HepG2 (cell line): Measurements from ENCODE around the gene TAS1R1. TPM values are rescaled to one million over a fixed set of nuclear protein-coding genes. Genes with fewer than 3 reads are reported as not detected.

Experiments used
- ATF7 ChIP-seq, 2 experiments: fragments of 450-650 bp in 1 of 2; sonication (generic) in 1 of 2; formaldehyde crosslinking in 1 of 2; IDR thresholded peaks; 2 replicates each; pipeline versions ENCODE4 v1.4.0 to v1.6.1; 2016 to 2020; ENCODE audit warnings: antibody characterized with exemption in 1 of 2, mild to moderate bottlenecking in 1 of 2, missing genetic modification reagents in 1 of 2
- ETV6 ChIP-seq: sonication (generic); formaldehyde crosslinking; conservative IDR thresholded peaks from 2 replicates; pipeline ENCODE4 v1.4.0; 2020; ENCODE audit warnings: missing genetic modification reagents
- GLI4 ChIP-seq: sonication (generic); formaldehyde crosslinking; IDR thresholded peaks from 2 replicates; pipeline ENCODE4 v1.5.1; 2020; ENCODE audit warnings: missing genetic modification reagents, mild to moderate bottlenecking, moderate library complexity, borderline replicate concordance
- GRHL1 ChIP-seq: sonication (generic); formaldehyde crosslinking; conservative IDR thresholded peaks from 2 replicates; pipeline ENCODE4 v1.8.0; 2022; ENCODE audit warnings: missing genetic modification reagents
- IKZF5 ChIP-seq: IDR thresholded peaks from 2 replicates; pipeline ENCODE4 v1.6.1; 2018; ENCODE audit warnings: missing genetic modification reagents, mild to moderate bottlenecking, missing compliant biosample characterization
- IRX3 ChIP-seq: sonication (generic); formaldehyde crosslinking; IDR thresholded peaks from 2 replicates; pipeline ENCODE4 v1.8.1; 2023; ENCODE audit warnings: mild to moderate bottlenecking, low read depth, missing genetic modification reagents, borderline replicate concordance
- KDM2A ChIP-seq: sonication (generic); formaldehyde crosslinking; IDR thresholded peaks from 2 replicates; pipeline ENCODE4 v1.4.0; 2020; ENCODE audit warnings: low read depth, missing genetic modification reagents, borderline replicate concordance
- MED1 ChIP-seq: sonication (generic); formaldehyde crosslinking; IDR thresholded peaks from 2 replicates; pipeline ENCODE4 v1.4.0; 2020; ENCODE audit warnings: missing genetic modification reagents
- NFE2 ChIP-seq: sonication (generic); formaldehyde crosslinking; IDR thresholded peaks from 2 replicates; pipeline ENCODE4 v1.4.0; 2020; ENCODE audit warnings: missing genetic modification reagents
- NR1H2 ChIP-seq: sonication (generic); formaldehyde crosslinking; IDR thresholded peaks from 2 replicates; pipeline ENCODE4 v1.8.1; 2022; ENCODE audit warnings: low read depth, missing genetic modification reagents, borderline replicate concordance
- POLR2A ChIP-seq, 2 experiments: IDR thresholded peaks; 2 replicates each; pipeline ENCODE4 v1.6.1; 2011; ENCODE audit warnings: low read depth in 2 of 2, low read length in 2 of 2, mild to moderate bottlenecking in 1 of 2, moderate library complexity in 1 of 2; ENCODE audit not compliant: insufficient read depth in 1 of 2
- POLR2AphosphoS5 ChIP-seq: IDR thresholded peaks from 2 replicates; pipeline ENCODE4 v1.6.1; 2012; ENCODE audit warnings: low read depth, low read length
- RAD21 ChIP-seq: fragments of 450-650 bp; formaldehyde crosslinking; IDR thresholded peaks from 2 replicates; pipeline ENCODE4 v1.5.0; 2020; ENCODE audit warnings: mild to moderate bottlenecking
- RBFOX2 ChIP-seq: fragments of 200-400 bp; formaldehyde crosslinking; IDR thresholded peaks from 2 replicates; pipeline ENCODE4 v1.6.1; 2017; ENCODE audit warnings: low read depth, mild to moderate bottlenecking, low read length
- SMARCC2 ChIP-seq: fragments of 450-650 bp; IDR thresholded peaks from 2 replicates; pipeline ENCODE4 v1.6.1; 2017; ENCODE audit warnings: antibody characterized with exemption, mild to moderate bottlenecking
- SRSF9 ChIP-seq: fragments of 200-400 bp; formaldehyde crosslinking; IDR thresholded peaks from 2 replicates; pipeline ENCODE4 v1.6.1; 2018; ENCODE audit warnings: borderline replicate concordance, mild to moderate bottlenecking, low read depth, low read length; ENCODE audit not compliant: insufficient read depth, poor library complexity, severe bottlenecking
- THAP11 ChIP-seq: IDR thresholded peaks from 2 replicates; pipeline ENCODE4 v1.6.1; 2016; ENCODE audit warnings: missing biosample characterization, missing genetic modification reagents
- ZNF101 ChIP-seq: sonication (generic); formaldehyde crosslinking; IDR thresholded peaks from 2 replicates; pipeline ENCODE4 v1.4.0; 2020; ENCODE audit warnings: mild to moderate bottlenecking, low read depth, missing genetic modification reagents, borderline replicate concordance
- ZNF350 ChIP-seq: sonication (generic); formaldehyde crosslinking; IDR thresholded peaks from 2 replicates; pipeline ENCODE4 v1.4.0; 2020; ENCODE audit warnings: mild to moderate bottlenecking, low read depth, missing genetic modification reagents, borderline replicate concordance
- ZNF773 ChIP-seq: sonication (generic); formaldehyde crosslinking; IDR thresholded peaks from 2 replicates; pipeline ENCODE4 v1.4.0; 2020; ENCODE audit warnings: missing genetic modification reagents, borderline replicate concordance
- polyA plus RNA-seq, 8 experiments: library from polyadenylated mRNA; depleted of rRNA in 3 of 8; stranded (reverse) in 7 of 8; unstranded in 1 of 8; fragments of >200 nt; fragmentation: Illumina TruSeq in 4 of 8; extraction: Trizol in 4 of 8; gene quantifications; 2 replicates each; pipeline versions ENCODE4 v1.2.1 to v1.2.3, GENCODE V29; 2011 to 2016; ENCODE audit warnings: low read depth in 4 of 8, missing spikeins in 1 of 8, mixed read lengths in 1 of 8; ENCODE audit not compliant: insufficient read depth in 1 of 8
- total RNA-seq, 5 experiments: library from RNA; depleted of rRNA; stranded (reverse); fragments of >200 nt; fragmentation: Illumina TruSeq; extraction: Trizol; gene quantifications; 2 replicates each; pipeline ENCODE4 v1.2.3, GENCODE V29; 2016; ENCODE audit warnings: low read depth in 1 of 5
- TF ChIP-seq, protein P1 (sequence below): sonication (generic); formaldehyde crosslinking; IDR thresholded peaks from 2 replicates; pipeline ENCODE4 v1.4.0; 2020; ENCODE audit warnings: missing genetic modification reagents
- TF ChIP-seq, protein P2 (sequence below): fragments of 450-650 bp; IDR thresholded peaks from 2 replicates; pipeline ENCODE4 v1.6.1; 2016

Gene TAS1R1
- total and polyA plus RNA-seq, 2 of the 13 experiments (the other 11 are each of a cell fraction or from before 2014, with no cell fraction given), result 1.4 to 1.6 TPM

GRCh38 chr1:6601049-6601922 lies 46.2 kb downstream of the TAS1R1 start (continued):
- TF ChIP-seq ZNF350 (CRISPR knock-in tag) (peak; percentile 31; the same call in 1 of the 2 replicates), THAP11 (peak; percentile 37; the same call in 1 of the 2 replicates), IKZF5 (CRISPR knock-in tag) (peak; percentile 57; the same call in 1 of the 2 replicates), ATF7 (IDR thresholded peaks at IDR 0.05) (no peak), ATF7 (CRISPR knock-in tag; IDR thresholded peaks at IDR 0.05) (0 out of 2 replicates have a peak, but pooled peaks have one; percentile 22), RAD21 (CRISPR knock-in tag) (0 out of 2 replicates have a peak, but pooled peaks have one; percentile 6), ZNF773 (CRISPR knock-in tag) (no peak), SMARCC2 (no peak), POLR2AphosphoS5 (peak; percentile 42; the same call in 1 of the 2 replicates), MED1 (CRISPR knock-in tag) (peak; percentile 30; the same call in 1 of the 2 replicates), ETV6 (CRISPR knock-in tag) (no peak), ZNF101 (CRISPR knock-in tag) (no peak), POLR2A (IDR thresholded peaks at IDR 0.05; ENCODE audit: insufficient read depth in 1 of 2, low read depth in 2 of 2, low read length in 2 of 2) (peak in 1 of 2 experiments; percentile 68; a peak in 2 of 4 replicates), SRSF9 (no peak), NR1H2 (no peak), NFE2 (peak; percentile 95), KDM2A (CRISPR knock-in tag) (0 out of 2 replicates have a peak, but pooled peaks have one; percentile 19), IRX3 (CRISPR knock-in tag) (no peak), RBFOX2 (no peak; the same call in 1 of the 2 replicates), GRHL1 (CRISPR knock-in tag) (no peak), GLI4 (CRISPR knock-in tag) (0 out of 2 replicates have a peak, but pooled peaks have one; percentile 70)
- TF ChIP-seq, protein P1, sequence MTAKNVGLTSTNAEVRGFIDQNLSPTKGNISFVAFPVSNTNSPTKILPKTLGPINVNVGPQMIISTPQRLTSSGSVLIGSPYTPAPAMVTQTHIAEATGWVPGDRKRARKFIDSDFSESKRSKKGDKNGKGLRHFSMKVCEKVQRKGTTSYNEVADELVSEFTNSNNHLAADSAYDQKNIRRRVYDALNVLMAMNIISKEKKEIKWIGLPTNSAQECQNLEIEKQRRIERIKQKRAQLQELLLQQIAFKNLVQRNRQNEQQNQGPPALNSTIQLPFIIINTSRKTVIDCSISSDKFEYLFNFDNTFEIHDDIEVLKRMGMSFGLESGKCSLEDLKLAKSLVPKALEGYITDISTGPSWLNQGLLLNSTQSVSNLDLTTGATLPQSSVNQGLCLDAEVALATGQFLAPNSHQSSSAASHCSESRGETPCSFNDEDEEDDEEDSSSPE (CRISPR knock-in tag), result no peak
- TF ChIP-seq, protein P2, sequence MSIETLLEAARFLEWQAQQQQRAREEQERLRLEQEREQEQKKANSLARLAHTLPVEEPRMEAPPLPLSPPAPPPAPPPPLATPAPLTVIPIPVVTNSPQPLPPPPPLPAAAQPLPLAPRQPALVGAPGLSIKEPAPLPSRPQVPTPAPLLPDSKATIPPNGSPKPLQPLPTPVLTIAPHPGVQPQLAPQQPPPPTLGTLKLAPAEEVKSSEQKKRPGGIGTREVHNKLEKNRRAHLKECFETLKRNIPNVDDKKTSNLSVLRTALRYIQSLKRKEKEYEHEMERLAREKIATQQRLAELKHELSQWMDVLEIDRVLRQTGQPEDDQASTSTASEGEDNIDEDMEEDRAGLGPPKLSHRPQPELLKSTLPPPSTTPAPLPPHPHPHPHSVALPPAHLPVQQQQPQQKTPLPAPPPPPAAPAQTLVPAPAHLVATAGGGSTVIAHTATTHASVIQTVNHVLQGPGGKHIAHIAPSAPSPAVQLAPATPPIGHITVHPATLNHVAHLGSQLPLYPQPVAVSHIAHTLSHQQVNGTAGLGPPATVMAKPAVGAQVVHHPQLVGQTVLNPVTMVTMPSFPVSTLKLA, result peak; percentile 95
